GM10847 (cell line): Measurements from ENCODE around the gene ZNF554.

ENCODE experiments used
- POLR2A ChIP-seq: IDR thresholded peaks from 2 replicates; pipeline ENCODE4 v1.6.1; 2011; ENCODE audit not compliant: insufficient read length; ENCODE audit errors: extremely low read depth

ZNF554 gene

DNA sequence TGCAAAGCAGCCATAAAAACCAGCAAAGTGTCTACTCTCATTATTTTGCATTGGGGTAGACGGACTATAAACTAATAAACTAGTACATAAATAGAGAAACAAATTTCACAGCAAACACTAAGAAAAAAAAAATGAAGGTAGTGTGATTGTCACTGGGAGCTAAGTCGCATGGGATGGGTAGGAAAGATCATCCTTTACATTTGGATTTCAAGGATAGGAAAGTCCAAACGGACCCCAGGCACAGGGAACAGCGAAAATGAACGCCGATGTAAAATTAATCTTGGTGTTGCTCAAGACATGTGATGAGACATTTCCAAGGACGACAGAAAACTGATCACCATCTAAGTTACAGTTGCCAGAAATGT, 35.9 kb upstream of the ZNF554 start:
- TF ChIP-seq POLR2A: no peak

DNA sequence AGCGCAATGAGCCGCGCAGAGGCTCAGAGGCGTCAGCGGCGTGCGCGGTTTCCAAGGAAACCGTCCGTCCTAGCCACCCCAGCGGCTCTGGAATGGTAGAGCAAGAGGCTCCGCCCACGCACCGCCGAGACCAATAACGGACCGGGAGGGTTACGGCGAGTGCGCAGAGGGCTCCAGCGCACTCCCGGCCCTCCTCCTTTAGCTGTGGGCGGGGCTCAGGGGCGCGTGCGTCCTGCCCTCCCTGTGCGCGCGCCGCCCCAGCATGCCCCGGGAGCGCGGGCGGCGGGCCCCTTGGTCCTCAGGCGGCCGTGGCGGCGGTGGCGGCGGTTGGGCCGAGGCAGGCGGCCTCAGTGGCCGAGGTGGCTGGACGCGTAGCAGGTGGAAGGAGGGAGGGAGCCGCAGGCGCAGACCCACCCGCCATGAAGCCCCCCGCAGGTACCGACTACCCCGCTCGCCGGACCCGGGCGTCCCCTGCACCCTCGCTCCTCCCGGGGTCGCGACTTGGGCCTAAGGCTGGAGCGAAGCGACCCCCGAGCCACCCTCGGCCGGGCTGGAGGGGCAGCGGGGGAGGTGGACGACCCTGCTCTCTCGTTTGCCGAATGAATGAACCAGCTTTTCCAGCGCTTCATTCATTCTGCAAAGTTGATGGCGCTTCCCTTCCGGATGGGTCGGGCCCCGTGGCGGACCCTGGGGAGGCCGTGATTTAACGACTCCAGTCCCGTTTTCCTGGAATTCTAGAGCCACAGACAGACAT, 34.2 kb upstream of the ZNF554 start, which contains the start of gene THOP1:
Gene THOP1, plus strand, starts transcription at position 260 of the 754 bp plus-strand sequence. Its CDS starts 160 bp downstream, at position 420.
- TF ChIP-seq POLR2A: peak; percentile 97

DNA sequence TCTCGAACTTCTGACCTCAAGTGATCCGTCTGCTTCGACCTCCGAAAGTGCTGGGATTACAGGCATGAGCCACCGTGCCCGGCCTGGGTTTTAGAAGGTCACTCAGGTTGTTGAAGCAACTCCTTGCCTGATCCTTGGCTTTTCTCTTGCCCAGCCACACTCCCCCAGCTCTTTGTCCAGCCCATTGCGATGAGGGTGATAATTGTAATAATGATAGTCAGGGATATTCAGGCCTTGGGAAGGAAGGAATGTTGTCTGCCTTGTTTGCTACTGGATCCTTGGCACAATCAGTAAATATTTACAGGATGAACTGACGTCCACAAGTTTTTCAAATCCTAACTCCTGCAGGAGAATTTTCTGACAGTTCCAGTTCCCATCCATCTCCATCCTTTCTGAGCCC, 32.6 kb upstream of the ZNF554 start:
- no peak for TF ChIP-seq POLR2A

DNA sequence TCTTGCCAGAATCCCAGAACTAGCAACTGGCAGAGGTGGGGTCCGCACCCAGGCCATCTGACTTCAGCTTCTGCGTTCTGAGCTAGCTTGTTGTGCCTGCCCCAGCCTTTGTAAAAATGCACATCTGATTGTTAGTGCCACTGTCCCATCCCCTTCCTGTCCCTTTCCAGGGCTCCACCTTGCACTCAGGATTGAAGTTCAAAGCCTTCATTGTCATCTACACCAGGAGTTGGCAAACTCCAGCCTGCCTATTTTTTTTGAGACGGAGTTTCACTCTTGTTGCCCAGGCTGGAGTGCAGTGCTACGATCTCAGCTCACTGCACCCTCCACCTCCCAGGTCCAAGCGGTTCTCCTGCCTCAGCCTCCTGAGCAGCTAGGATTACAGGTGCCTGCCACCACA, 31.4 kb upstream of the ZNF554 start:
- no peak for TF ChIP-seq POLR2A

DNA sequence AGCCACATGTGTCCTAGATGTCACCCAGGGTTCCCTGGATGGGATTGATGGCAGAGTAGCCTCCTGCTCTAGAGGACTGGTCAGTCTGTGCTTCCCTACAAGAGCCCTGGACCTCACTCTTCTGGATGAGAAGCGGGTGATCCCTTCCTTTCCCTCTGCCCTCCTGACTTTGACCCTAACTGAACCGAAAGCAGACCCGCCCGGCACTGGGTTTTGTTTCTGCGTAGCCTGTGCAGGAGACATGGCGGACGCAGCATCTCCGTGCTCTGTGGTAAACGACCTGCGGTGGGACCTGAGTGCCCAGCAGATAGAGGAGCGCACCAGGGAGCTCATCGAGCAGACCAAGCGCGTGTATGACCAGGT, 29.5 kb upstream of the ZNF554 start:
- no peak for TF ChIP-seq POLR2A

DNA sequence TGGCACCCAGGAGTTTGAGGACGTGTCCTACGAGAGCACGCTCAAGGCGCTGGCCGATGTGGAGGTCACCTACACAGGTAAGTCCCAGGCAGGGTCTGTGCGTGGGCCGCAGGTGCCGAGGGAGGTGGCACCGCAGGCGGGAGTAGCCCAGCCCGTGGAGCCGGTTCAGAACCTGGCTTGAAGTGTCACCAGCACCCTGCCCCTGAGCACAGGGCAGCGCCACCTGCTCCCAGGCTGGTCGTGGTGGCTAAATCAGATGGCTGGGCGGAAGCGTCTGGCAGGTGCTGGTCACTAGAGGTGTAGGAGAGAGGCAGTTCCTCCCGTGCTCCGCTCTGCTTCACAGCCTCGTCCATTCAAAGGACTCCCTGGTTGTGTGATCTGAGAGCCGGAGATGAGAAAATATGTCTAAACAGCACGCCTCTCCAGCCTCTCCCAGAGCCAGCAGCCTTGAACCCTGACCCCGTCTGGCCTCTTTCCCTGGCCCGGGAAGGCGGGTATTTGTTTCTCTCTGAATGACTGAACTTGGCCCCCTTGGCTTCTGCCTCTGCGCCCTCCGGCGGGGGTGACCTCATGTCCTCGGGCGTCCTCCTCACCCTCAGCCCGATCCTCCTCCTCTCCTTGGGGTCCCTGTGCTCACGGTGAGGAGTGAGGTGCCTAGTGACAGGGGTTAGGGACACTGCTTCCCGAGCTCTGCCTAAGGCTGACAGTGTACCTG, 29.0 kb upstream of the ZNF554 start:
- no peak for TF ChIP-seq POLR2A

DNA sequence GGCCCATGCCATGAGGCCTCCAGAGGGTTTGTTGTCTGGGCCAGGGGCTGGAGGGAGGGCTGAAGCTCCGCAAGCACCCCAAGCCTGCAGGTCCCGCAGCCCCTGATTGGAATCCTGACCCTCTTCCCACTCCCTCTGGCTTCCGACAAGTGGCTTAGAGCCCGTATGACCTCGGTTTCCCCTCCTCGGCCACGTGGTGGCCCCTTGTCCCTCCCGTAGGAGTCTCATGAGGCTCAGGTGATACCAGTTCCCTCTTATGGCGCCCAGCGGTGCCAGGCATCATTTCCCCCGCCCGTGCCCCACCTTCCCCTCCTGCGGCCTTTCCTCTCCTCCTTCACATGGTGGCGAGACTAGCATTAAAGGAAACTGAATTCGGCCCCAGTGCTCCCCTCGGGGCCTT, 28.2 kb upstream of the ZNF554 start:
- TF ChIP-seq POLR2A: no peak

DNA sequence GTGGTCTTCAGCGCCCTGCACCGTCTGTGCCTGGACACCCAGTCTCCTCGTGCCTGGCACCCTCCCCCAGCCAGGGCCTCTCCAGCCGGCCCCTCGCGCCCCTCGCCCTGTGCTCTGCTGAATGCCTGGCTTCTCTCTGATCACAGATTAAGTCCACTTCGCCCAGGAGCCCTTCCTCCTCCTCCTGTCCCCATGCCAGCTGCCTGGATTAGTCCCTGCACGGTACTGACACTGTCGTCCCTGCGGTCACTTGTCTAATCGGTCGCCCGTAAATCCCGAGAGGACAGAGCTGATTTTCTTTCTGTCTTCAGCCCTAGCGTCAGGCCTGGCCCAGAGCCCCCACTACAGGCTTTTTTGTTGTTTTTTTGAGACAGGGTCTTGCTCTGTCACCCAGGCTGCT, 27.8 kb upstream of the ZNF554 start:
- TF ChIP-seq POLR2A: no peak

DNA sequence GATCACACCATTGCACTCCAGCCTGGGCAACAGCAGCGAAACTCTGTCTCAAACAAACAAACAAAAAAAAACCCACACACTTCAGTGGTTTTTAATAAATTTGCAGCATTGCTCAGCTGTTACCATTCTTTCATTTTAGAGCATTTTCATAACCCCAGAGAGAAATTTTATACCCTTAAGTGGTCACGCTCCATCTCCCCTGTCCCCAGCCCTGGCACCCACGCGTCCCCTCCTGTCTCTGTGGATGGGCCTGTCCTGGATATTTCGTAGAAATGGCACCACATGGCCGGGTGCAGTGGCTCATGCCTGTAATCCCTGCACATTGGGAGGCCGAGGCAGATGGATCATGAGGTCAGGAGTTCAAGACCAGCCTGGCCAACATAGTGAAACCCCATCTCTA, 26.5 kb upstream of the ZNF554 start:
- no peak for TF ChIP-seq POLR2A

DNA sequence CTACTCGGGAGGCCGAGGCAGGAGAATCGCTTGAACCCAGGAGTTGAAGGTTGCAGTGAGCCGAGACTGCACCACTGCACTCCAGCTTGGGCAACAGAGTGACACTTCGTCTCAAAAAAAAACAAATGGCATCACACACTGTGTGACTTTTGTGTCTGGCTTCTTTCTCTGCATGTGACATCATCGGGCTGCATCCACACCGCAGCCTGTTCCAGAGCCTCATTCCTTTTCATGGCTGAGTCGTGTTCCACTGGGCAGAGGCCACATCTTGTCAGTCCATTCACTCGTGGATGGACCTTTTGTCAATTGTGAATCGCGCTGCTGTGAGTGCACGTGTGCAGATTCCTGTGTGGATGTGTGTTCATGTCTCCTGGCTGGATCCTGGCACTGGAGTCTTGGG, 26.1 kb upstream of the ZNF554 start:
- TF ChIP-seq POLR2A: no peak

DNA sequence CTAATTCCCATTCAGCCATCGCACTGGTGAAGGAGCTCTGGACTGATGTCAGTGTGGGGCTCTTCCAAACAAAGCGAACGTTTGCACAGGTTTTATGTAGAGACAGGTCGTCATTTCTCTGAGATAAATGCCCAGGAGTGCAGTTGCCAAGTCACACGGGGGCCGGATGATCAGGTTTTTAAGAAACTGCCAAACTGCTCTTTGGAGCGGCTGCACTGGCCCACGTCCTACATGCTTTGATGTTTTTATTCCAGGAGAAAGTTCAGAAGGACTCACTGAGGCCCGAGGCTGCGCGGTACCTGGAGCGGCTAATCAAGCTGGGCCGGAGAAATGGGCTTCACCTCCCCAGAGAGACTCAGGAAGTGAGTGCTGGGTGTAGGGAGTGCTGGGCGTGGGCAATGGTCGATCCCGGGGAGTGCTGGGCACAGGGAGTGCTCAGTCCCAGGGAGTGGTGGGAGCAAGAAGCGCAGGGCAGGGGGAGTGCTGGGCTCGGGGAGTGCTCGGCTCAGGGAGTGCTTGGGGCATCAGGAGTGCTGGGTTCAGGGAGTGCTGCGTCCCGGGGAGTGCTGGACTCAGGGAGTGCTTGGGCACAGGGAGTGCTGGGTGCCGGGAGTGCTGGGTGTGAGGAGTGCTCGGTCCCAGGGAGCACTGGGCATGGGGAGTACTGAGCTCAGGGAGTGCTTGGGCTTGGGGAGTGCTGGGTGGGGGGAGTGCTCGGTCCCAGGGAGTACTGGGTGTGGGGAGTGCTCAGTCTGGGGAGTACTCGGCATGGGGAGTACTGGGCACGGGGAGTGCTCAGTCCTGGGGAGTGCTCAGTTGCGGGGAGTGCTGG, 23.6 kb upstream of the ZNF554 start:
- no peak for TF ChIP-seq POLR2A

DNA sequence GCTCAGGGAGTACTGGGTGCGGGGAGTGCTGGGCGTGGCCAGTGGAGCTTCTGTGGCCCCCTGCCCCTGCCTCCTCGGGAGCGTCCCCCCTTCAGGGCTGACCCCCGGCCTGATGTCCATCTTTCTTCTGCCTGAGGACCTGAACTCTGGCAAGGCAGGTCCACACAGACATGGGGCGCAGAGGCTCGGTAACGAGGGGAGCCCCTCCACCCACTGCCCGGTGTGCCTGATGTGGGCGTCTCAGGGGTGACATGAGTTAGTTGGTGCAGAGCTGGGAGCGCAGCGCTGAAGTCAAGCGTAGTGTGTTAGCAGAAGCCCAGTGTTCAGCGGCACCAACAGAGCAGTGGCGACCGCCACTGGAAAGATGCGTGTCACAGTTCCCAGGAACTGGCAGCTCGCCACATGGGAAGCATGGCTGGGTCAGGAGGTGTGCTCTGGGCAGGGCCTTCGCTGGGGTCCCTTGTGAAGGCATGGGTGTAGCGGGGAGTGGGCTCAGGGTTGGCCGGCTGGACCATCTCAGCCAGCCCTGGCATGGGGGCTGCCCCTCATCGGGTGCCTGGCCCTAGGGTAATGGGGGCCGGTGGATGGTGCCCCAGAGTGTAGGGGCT, 22.9 kb upstream of the ZNF554 start:
- no peak for TF ChIP-seq POLR2A

DNA sequence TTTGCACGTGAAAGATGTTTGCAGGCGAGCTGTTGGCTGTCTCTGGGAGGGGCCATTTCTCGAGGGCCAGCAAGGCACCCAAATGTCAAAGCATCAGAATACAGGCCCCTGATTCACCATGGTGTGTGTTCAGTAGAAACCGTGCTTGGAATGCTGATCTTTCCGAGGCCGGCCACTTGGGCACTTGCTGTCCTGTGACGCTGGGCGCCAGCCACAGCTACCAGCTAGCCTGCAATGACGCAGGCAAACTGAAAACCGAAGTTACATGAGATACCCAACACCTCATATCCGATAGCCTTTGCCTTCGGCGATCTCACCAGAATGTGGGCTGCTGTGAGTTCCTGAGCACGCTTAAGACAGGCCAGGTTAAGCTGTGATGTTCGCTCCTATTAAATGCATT, 22.4 kb upstream of the ZNF554 start:
- no peak for TF ChIP-seq POLR2A

DNA sequence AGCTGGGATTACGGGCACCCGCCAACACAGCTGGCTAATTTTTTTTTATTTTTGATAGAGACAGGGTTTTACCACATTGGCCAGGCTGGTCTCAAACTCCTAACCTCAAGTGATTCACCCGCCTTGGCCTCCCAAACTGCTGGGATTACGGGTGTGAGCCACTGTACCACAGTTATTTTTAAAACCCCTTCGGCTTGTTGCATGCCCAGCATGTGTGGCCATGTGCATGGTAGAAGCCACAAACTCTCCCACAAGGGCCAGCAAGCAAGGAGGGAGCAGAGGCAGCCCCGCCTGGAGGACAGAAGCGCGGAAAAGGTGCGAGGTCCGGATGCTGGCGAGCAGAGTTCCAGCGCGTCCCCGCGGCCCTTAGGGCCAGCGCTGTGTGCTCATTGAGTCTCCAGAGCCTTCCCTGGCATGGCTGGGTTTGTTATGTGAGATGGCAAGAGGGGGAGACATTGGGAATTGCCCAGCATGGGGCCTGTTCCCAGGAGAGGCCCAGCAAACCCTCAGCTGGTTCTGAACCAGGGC, 21.4 kb upstream of the ZNF554 start:
- no peak for TF ChIP-seq POLR2A

DNA sequence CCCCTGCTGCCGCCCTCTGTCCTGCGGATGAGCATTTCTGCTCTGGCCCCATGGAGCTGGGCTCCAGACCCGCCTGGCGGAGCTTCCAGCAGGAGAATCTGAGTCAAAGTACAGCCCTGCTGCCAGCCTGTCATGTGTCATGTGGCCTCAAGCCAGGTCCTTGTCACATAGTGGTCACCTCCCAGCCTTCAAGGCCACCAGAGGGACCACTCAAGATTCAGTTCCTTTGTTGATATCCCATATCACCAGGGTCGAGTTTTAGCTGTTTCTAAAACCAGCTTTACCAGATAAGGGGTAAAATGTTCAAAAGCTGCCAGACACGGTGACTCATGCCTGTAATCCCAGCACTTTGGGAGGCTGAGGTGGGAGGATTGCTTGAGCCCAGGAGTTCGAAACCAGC, 20.9 kb upstream of the ZNF554 start:
- TF ChIP-seq POLR2A: no peak

DNA sequence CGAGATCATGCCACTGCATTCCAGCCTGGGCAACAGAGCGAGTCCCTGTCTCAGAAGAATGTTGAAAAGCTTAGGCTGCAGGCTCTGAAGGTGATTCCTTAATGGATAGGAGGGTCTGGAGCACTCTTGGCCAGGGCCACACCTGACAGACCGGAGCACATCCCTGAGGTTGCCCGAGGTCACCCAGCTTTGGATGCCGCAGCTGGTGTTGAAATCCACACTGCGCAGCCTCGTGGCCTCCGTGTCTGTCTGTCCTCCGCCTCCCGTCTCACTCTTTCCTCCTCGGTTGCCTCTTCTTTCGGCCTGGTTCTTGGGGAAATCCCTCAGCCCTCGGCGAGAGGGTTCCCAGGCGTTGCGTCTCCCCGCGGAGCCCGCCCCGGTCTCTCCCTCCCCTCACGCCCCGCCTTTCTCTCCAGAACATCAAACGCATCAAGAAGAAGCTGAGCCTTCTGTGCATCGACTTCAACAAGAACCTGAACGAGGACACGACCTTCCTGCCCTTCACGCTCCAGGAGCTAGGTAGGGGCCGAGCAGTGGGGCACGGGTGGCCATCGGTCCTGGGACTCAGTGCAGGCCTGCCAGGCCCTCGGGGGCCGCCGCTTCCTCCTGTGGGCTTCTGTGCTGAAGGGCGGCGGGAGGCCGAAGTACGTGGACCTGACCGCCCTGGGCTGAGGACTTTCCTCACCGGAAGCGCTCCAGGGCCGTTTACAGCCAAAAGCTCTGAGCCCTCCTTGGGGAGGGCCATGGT, 20.2 kb upstream of the ZNF554 start:
- no peak for TF ChIP-seq POLR2A
